Epithelial cell of proximal tubule (primary cell): Measurements from ENCODE around the gene ARFIP1. TPM values are rescaled to one million over a fixed set of nuclear protein-coding genes. Genes with fewer than 3 reads are reported as not detected.

ENCODE experiments used
- DNase-seq: peaks from one replicate; pipeline ENCODE4 v3.0.0-alpha.2; 2011; ENCODE audit warnings: low read depth
- H3K4me3 ChIP-seq: 2 replicates; pipeline ENCODE4 v1.5.1; 2011; ENCODE audit warnings: low read depth, mild to moderate bottlenecking, low read length
- CTCF ChIP-seq: conservative IDR thresholded peaks from 2 replicates; pipeline ENCODE4 v1.5.1; 2012; ENCODE audit warnings: low read depth, mild to moderate bottlenecking, low read length
- total RNA-seq: library from RNA; depleted of rRNA; stranded (reverse); fragments of >200 nt; gene quantifications from 2 replicates; pipeline ENCODE4 v1.2.3, GENCODE V29; 2015

Gene ARFIP1
- total RNA-seq, 1 donor from 2014 or later = 29.1 TPM

GRCh38 chr4:152925851-152926250, 146.1 kb downstream of the ARFIP1 start:
- no peak overlapping the region for H3K4me3 ChIP-seq
- TF ChIP-seq CTCF = no peak
- no peak for DNase-seq

- no peak for TF ChIP-seq CTCF
- no peak overlapping the region for H3K4me3 ChIP-seq
- DNase-seq = no peak
Observed at GRCh38 chr4:152926959-152927358, 147.2 kb downstream of the ARFIP1 start.

GRCh38 chr4:152927737-152928136, 148.0 kb downstream of the ARFIP1 start:
- H3K4me3 ChIP-seq = no peak overlapping the region
- no peak for DNase-seq
- TF ChIP-seq CTCF = no peak

- DNase-seq = no peak
- H3K4me3 ChIP-seq = no peak overlapping the region
- no peak for TF ChIP-seq CTCF
Observed at GRCh38 chr4:152928286-152928685, 148.5 kb downstream of the ARFIP1 start.

- no peak overlapping the region for H3K4me3 ChIP-seq
- no peak for TF ChIP-seq CTCF
- DNase-seq = no peak
Observed at GRCh38 chr4:152929888-152930287, 150.1 kb downstream of the ARFIP1 start.

GRCh38 chr4:152935143-152935542, 155.4 kb downstream of the ARFIP1 start:
- DNase-seq = no peak
- TF ChIP-seq CTCF = no peak
- H3K4me3 ChIP-seq = no peak overlapping the region

- no peak for DNase-seq
- TF ChIP-seq CTCF = no peak
- H3K4me3 ChIP-seq = peak within 1 kb of the TSS; percentile 68
Observed at GRCh38 chr4:152935631-152936445, 156.1 kb downstream of the ARFIP1 start, which contains the start of gene FHDC1. FHDC1 (plus strand) TSS chr4:152936323; CDS start chr4:152943058, 6,735 bp downstream.
